Adipose tissue (tissue), 3 donors: ENCODE results near the gene NLRP6. TPM values are rescaled to one million over a fixed set of nuclear protein-coding genes. Genes with fewer than 3 reads are reported as not detected.
"Not testable (repeated sequence)": the region's sequence is repeated elsewhere in the genome, so short reads cannot be mapped to it uniquely, and the experiment has no call there.

ENCODE experiments used
- H3K27ac ChIP-seq: one replicate; pipeline ENCODE4 v1.5.1; 2013; ENCODE audit warnings: low read depth, low read length
- WGBS, 3 donors: extraction: QIAGEN DNeasy Blood & Tissue Kit; methylation state at CpG; one replicate each; pipeline ENCODE4 v1.1.7; 2013; 5-methylcytosine and 5-hydroxymethylcytosine counted together
- polyA plus RNA-seq, 3 donors: library from polyadenylated mRNA; stranded (reverse); fragments of 200-250 nt; gene quantifications; one replicate each; pipeline ENCODE4 v1.2.3, GENCODE V29; 2013
- donor health status: healthy with polysubstance abuse.
- donor health status: Bipolar disorder and iron deficiency.
- donor health status: healthy.

The NLRP6 gene
- polyA plus RNA-seq, 3 donors, result 0.22 to 0.54 (median 0.43) TPM

GRCh38 chr11:253160-253885 is 24.9 kb upstream of the NLRP6 start:
- H3K27ac ChIP-seq, result no peak overlapping the region
- 69 to 79% (median 78%) methylated on average over 13 of the region's 13 CpGs for WGBS, 3 donors

GRCh38 chr11:253886-254270 is 24.3 kb upstream of the NLRP6 start:
- H3K27ac ChIP-seq, result no peak overlapping the region
- 90 to 91% (median 91%) methylated on average over 5 of the region's 5 CpGs for WGBS, 3 donors

GRCh38 chr11:255176-255575 is 23.0 kb upstream of the NLRP6 start:
- H3K27ac ChIP-seq, result no peak overlapping the region
- WGBS, 3 donors, result 47 to 50% (median 49%) methylated on average over 3 of the region's 3 CpGs

- WGBS, 3 donors, result 88 to 100% (median 96%) methylated on average over 2 of the region's 2 CpGs
- no peak overlapping the region for H3K27ac ChIP-seq
Observed at GRCh38 chr11:255816-256215, 22.4 kb upstream of the NLRP6 start.

GRCh38 chr11:256952-257737 is 21.1 kb upstream of the NLRP6 start:
- no peak overlapping the region for H3K27ac ChIP-seq
- WGBS, 3 donors, result 74 to 81% (median 76%) methylated on average over 14 of the region's 14 CpGs

- WGBS, 3 donors, result 59 to 80% (median 79%) methylated on average over 15 of the region's 15 CpGs
- no peak overlapping the region for H3K27ac ChIP-seq
Observed at GRCh38 chr11:257766-258493, 20.3 kb upstream of the NLRP6 start.

GRCh38 chr11:259413-259812 is 18.8 kb upstream of the NLRP6 start:
- no peak overlapping the region for H3K27ac ChIP-seq
- 66 to 70% (median 70%) methylated on average over 10 of the region's 10 CpGs for WGBS, 3 donors

GRCh38 chr11:261624-262023 is 16.6 kb upstream of the NLRP6 start:
- WGBS, 3 donors, result 90 to 91% (median 91%) methylated on average over 4 of the region's 4 CpGs
- H3K27ac ChIP-seq, result no peak overlapping the region

- no peak overlapping the region for H3K27ac ChIP-seq
- WGBS, 3 donors, result 82 to 92% (median 89%) methylated on average over 4 to 5 of the region's 13 CpGs
Observed at GRCh38 chr11:266676-267439, 11.3 kb upstream of the NLRP6 start.

GRCh38 chr11:267491-267994 is 10.7 kb upstream of the NLRP6 start:
- 38 to 49% (median 42%) methylated on average over 17 of the region's 18 CpGs for WGBS, 3 donors

GRCh38 chr11:268716-269145 is 9.5 kb upstream of the NLRP6 start:
- not testable (repeated sequence) for H3K27ac ChIP-seq
- 30 to 56% (median 31%) methylated on average over 14 to 16 of the region's 16 CpGs for whole genome bisulfite sequencing, 3 donors

More at GRCh38 chr11:267491-267994, 10.7 kb upstream of the NLRP6 start:
- peak overlapping the region; percentile 35 for H3K27ac ChIP-seq

- H3K27ac ChIP-seq, result no peak overlapping the region
- WGBS, 3 donors, result 32 to 54% (median 34%) methylated on average over 21 of the region's 21 CpGs
Observed at GRCh38 chr11:269146-269890, 8.9 kb upstream of the NLRP6 start.

GRCh38 chr11:270451-271318 is 7.5 kb upstream of the NLRP6 start:
- no peak overlapping the region for H3K27ac ChIP-seq
- WGBS, 3 donors, result 77 to 87% (median 80%) methylated on average over 16 to 18 of the region's 18 CpGs

GRCh38 chr11:271319-271715 is 6.9 kb upstream of the NLRP6 start:
- no peak overlapping the region for H3K27ac ChIP-seq
- WGBS, 3 donors, result 59 to 92% (median 85%) methylated on average over 8 of the region's 8 CpGs

GRCh38 chr11:272195-272930 is 5.8 kb upstream of the NLRP6 start:
- 81 to 91% (median 83%) methylated on average over 22 of the region's 22 CpGs for WGBS, 3 donors

GRCh38 chr11:272931-273198 is 5.3 kb upstream of the NLRP6 start:
- no peak overlapping the region for H3K27ac ChIP-seq
- WGBS, 3 donors, result 76 to 91% (median 85%) methylated on average over 6 of the region's 6 CpGs

More at GRCh38 chr11:272195-272930, 5.8 kb upstream of the NLRP6 start:
- H3K27ac ChIP-seq, result no peak overlapping the region
